SJSA1 (cell line): Measurements from ENCODE around the gene TBC1D2. TPM values are rescaled to one million over a fixed set of nuclear protein-coding genes. Genes with fewer than 3 reads are reported as not detected.

Source experiments
- DNase-seq, 2 experiments: peaks; one replicate each; pipeline ENCODE4 v3.0.0-alpha.2; 2015 to 2020; ENCODE audit warnings: low spot score in 2 of 2, low read depth in 1 of 2
- H3K27ac ChIP-seq: fragments of 250-450 bp; sonication (Bioruptor Pico); 2 replicates; pipeline ENCODE4 v1.5.1; 2020; ENCODE audit warnings: mild to moderate bottlenecking, moderate library complexity
- H3K27me3 ChIP-seq: fragments of 250-450 bp; sonication (Bioruptor Pico); replicated peaks from 2 replicates; pipeline ENCODE4 v1.5.1; 2020; ENCODE audit warnings: mild to moderate bottlenecking, moderate library complexity
- H3K36me3 ChIP-seq: fragments of 250-450 bp; sonication (Bioruptor Pico); 2 replicates; pipeline ENCODE4 v1.5.1; 2020; ENCODE audit warnings: mild to moderate bottlenecking
- H3K4me1 ChIP-seq: fragments of 250-450 bp; sonication (Bioruptor Pico); replicated peaks from 2 replicates; pipeline ENCODE4 v1.6.1; 2021; ENCODE audit warnings: mild to moderate bottlenecking
- H3K4me3 ChIP-seq: fragments of 250-450 bp; sonication (Bioruptor Pico); 2 replicates; pipeline ENCODE4 v1.5.1; 2020; ENCODE audit warnings: mild to moderate bottlenecking
- H3K9me3 ChIP-seq: fragments of 250-450 bp; sonication (Bioruptor Pico); replicated peaks from 2 replicates; pipeline ENCODE4 v1.5.1; 2020; ENCODE audit warnings: mild to moderate bottlenecking
- total RNA-seq: library from RNA; depleted of rRNA; stranded (reverse); fragments of >200 nt; shearing (Covaris generic); gene quantifications from 2 replicates; pipeline ENCODE4 v1.2.3, GENCODE V29; 2014

Gene TBC1D2
- total RNA-seq, 1 experiment from 2014 or later, result 4.4 TPM

GRCh38 chr9:98263080-98263479 lies 7.6 kb upstream of the TBC1D2 start:
- Histone ChIP-seq H3K36me3 (no peaks in the 10 kb centered on the region), H3K27ac (peak overlapping the region; percentile 74), H3K27me3 (no peaks in the 10 kb centered on the region), H3K4me1 (peaks cover 16% of the 10 kb centered on the region), H3K9me3 (no peaks in the 10 kb centered on the region), H3K4me3 (no peak overlapping the region)
- DNase-seq, result peak in 1 of 2 experiments; percentile 52

GRCh38 chr9:98262056-98262455 lies 6.6 kb upstream of the TBC1D2 start:
- Histone ChIP-seq H3K27me3 (no peaks in the 10 kb centered on the region), H3K4me3 (no peak overlapping the region), H3K9me3 (no peaks in the 10 kb centered on the region), H3K27ac (peak overlapping the region; percentile 74; the same call in 1 of the 2 replicates), H3K36me3 (no peaks in the 10 kb centered on the region), H3K4me1 (peaks cover 16% of the 10 kb centered on the region)
- no peak for DNase-seq

- no peak overlapping the region for H3K27ac ChIP-seq
- H3K4me1 ChIP-seq, result peaks cover 20% of the 10 kb centered on the region
- H3K9me3 ChIP-seq, result no peaks in the 10 kb centered on the region
- H3K27me3 ChIP-seq, result no peaks in the 10 kb centered on the region
- H3K4me3 ChIP-seq, result no peak overlapping the region
- no peak for DNase-seq
- H3K36me3 ChIP-seq, result no peaks in the 10 kb centered on the region
Measured at GRCh38 chr9:98260635-98261034, 5.2 kb upstream of the TBC1D2 start.

- DNase-seq, result no peak
- Histone ChIP-seq H3K27me3 (no peaks in the 10 kb centered on the region), H3K36me3 (no peaks in the 10 kb centered on the region), H3K9me3 (no peaks in the 10 kb centered on the region), H3K4me3 (no peak overlapping the region), H3K4me1 (peaks cover 22% of the 10 kb centered on the region), H3K27ac (no peak overlapping the region)
Measured at GRCh38 chr9:98259791-98260190, 4.3 kb upstream of the TBC1D2 start.

GRCh38 chr9:98256756-98257155 lies 1.3 kb upstream of the TBC1D2 start:
- Histone ChIP-seq H3K27ac (peak overlapping the region; percentile 89), H3K36me3 (no peaks in the 10 kb centered on the region; the same call in 1 of the 2 replicates), H3K4me3 (peak overlapping the region; percentile 60), H3K4me1 (peaks cover 17% of the 10 kb centered on the region), H3K9me3 (no peaks in the 10 kb centered on the region), H3K27me3 (no peaks in the 10 kb centered on the region)
- no peak for DNase-seq

GRCh38 chr9:98255061-98255577 lies 330 bp downstream of the TBC1D2 start:
- no peaks in the 10 kb centered on the region for H3K27me3 ChIP-seq
- peaks cover 33% of the 10 kb centered on the region for H3K4me1 ChIP-seq
- H3K36me3 ChIP-seq, result peaks cover 12% of the 10 kb centered on the region; the same call in 1 of the 2 replicates
- no peak for DNase-seq
- H3K4me3 ChIP-seq, result peak overlapping the region; percentile 60
- no peaks in the 10 kb centered on the region for H3K9me3 ChIP-seq
- H3K27ac ChIP-seq, result peak overlapping the region; percentile 89; the same call in 1 of the 2 replicates

GRCh38 chr9:98254228-98255060 lies 1.0 kb downstream of the TBC1D2 start:
- Histone ChIP-seq H3K27me3 (no peaks in the 10 kb centered on the region), H3K4me1 (peaks cover 40% of the 10 kb centered on the region), H3K9me3 (no peaks in the 10 kb centered on the region), H3K36me3 (peaks cover 12% of the 10 kb centered on the region; the same call in 1 of the 2 replicates), H3K27ac (no peak overlapping the region), H3K4me3 (peak overlapping the region; percentile 60)
- DNase-seq, result no peak

- H3K4me1 ChIP-seq, result peaks cover 49% of the 10 kb centered on the region
- no peak for DNase-seq
- no peak overlapping the region for H3K4me3 ChIP-seq
- no peaks in the 10 kb centered on the region for H3K9me3 ChIP-seq
- no peak overlapping the region for H3K27ac ChIP-seq
- no peaks in the 10 kb centered on the region for H3K27me3 ChIP-seq
- peaks cover 12% of the 10 kb centered on the region; the same call in 1 of the 2 replicates for H3K36me3 ChIP-seq
Measured at GRCh38 chr9:98253565-98253964, 1.9 kb downstream of the TBC1D2 start.

GRCh38 chr9:98251551-98251950 lies 3.9 kb downstream of the TBC1D2 start:
- Histone ChIP-seq H3K4me3 (no peak overlapping the region), H3K9me3 (no peaks in the 10 kb centered on the region), H3K27ac (peak overlapping the region; percentile 14; the same call in 1 of the 2 replicates), H3K4me1 (peaks cover 52% of the 10 kb centered on the region), H3K36me3 (peaks cover 12% of the 10 kb centered on the region; the same call in 1 of the 2 replicates), H3K27me3 (no peaks in the 10 kb centered on the region)
- peak; percentile 28 to 64 for DNase-seq

- H3K27ac ChIP-seq, result peak overlapping the region; percentile 73
- H3K36me3 ChIP-seq, result peaks cover 12% of the 10 kb centered on the region; the same call in 1 of the 2 replicates
- H3K27me3 ChIP-seq, result no peaks in the 10 kb centered on the region
- H3K4me3 ChIP-seq, result no peak overlapping the region
- H3K4me1 ChIP-seq, result peaks cover 49% of the 10 kb centered on the region
- no peak for DNase-seq
- no peaks in the 10 kb centered on the region for H3K9me3 ChIP-seq
Measured at GRCh38 chr9:98249771-98250170, 5.7 kb downstream of the TBC1D2 start.

- peaks cover 12% of the 10 kb centered on the region; the same call in 1 of the 2 replicates for H3K36me3 ChIP-seq
- H3K27me3 ChIP-seq, result no peaks in the 10 kb centered on the region
- H3K9me3 ChIP-seq, result no peaks in the 10 kb centered on the region
- peak overlapping the region; percentile 73 for H3K27ac ChIP-seq
- no peak overlapping the region for H3K4me3 ChIP-seq
- H3K4me1 ChIP-seq, result peaks cover 42% of the 10 kb centered on the region
- DNase-seq, result peak; percentile 54 to 73
Measured at GRCh38 chr9:98248737-98249474, 6.5 kb downstream of the TBC1D2 start.

GRCh38 chr9:98247831-98248657 lies 7.4 kb downstream of the TBC1D2 start:
- Histone ChIP-seq H3K4me3 (no peak overlapping the region), H3K36me3 (peaks cover 12% of the 10 kb centered on the region; the same call in 1 of the 2 replicates), H3K4me1 (peaks cover 42% of the 10 kb centered on the region), H3K27me3 (no peaks in the 10 kb centered on the region), H3K27ac (peak overlapping the region; percentile 73), H3K9me3 (no peaks in the 10 kb centered on the region)
- no peak for DNase-seq

GRCh38 chr9:98242426-98242825 lies 13.0 kb downstream of the TBC1D2 start:
- Histone ChIP-seq H3K4me3 (no peak overlapping the region), H3K27me3 (no peaks in the 10 kb centered on the region), H3K4me1 (no peaks in the 10 kb centered on the region), H3K36me3 (peaks cover 10% of the 10 kb centered on the region), H3K27ac (no peak overlapping the region), H3K9me3 (no peaks in the 10 kb centered on the region)
- DNase-seq, result no peak
